GM19455 (cell line): ENCODE results near the gene PIAS1.
A peak's percentile ranks its signal among the peaks of the same experiment; 100 is the strongest.
"Not testable (repeated sequence)": the region's sequence is repeated elsewhere in the genome, so short reads cannot be mapped to it uniquely, and the experiment has no call there.

Experiments used
- ATAC-seq: cut with Tn5 transposase; IDR thresholded peaks from one replicate; pipeline ENCODE4 v1.9.1; 2021; ENCODE audit not compliant: unreplicated experiment

Gene PIAS1

DNA sequence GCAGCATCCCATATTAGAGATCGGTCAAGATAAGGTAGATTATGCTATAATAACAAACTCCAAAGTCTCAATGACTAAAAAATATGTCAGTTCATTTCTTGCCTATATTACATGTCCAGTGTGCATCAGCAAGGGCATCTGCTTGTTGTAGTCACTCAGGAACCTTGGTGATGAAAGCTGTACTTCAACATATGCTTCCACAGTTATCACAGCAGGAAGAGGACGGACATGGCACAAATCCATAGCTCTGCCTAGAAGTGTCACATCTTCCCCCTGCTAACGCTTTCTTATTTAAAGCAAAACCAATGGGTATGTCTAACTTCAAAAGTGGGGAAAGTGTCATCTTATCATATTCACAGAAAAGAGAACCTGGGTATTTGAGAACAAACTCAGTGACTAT, 20.0 kb upstream of the PIAS1 start:
- ATAC-seq: no peak

DNA sequence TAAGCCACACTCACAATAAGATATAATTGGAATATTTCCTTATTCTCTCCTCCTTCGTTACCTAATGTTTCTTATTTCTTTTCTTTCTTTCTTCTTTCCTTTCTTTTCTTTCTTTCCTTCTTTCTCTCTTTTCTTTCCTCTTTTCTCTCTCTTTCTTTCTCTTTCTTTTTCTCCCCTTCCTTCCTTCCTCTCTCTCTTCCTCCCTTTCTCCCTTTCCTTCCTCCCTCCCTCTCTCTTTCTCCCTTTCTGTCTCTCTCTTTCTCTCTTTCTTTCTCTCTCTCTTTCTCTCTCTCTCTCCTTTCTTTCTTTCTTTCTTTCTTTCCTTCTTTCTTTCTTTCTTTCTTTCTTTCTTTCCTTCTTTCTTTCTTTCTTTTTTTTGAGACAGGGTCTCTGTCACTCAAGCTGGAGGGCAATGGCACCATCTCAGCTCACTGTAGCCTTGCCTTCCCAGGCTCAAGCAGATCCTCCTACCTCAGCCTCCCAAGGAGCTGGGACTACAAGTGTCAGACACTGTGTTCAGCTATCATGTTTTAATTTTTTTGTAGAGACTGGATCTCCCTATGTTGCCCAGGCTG, 19.3 kb upstream of the PIAS1 start:
- ATAC-seq: no peak

DNA sequence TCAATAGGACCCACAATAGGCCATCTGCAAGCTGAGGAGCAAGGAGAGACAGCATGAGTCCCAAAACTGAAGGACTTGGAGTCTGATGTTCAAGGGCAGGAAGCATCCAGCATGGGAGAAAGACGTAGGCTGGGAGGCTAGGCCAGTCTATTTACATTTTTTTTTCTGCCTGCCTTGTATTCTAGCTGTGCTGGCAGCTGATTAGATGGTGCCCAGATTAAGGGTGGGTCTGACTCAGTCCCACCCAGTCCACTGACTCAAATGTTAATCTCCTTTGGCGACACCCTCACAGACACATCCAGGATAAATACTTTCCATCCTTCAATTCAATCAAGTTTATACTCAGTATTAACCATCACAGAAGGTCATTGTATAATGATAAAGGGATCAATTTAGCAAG, 15.9 kb upstream of the PIAS1 start:
- ATAC-seq: no peak

DNA sequence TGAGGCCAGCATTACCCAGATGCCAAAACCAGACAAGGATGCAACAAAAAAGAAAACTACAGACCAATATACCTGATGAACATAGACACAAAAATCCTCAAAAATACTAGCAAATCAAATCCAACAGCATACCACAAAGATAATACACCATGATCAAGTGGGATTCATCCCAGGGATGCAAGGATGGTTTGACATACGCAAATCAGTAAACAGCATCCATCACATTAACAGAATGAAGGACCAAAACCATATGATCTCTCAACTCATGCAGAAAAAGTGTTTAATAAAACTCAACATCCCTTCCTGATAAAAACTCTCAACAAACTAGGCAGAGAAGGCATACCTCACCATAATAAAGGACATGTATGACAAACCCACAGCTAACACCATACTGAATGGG, 14.0 kb upstream of the PIAS1 start:
- no peak for ATAC-seq

DNA sequence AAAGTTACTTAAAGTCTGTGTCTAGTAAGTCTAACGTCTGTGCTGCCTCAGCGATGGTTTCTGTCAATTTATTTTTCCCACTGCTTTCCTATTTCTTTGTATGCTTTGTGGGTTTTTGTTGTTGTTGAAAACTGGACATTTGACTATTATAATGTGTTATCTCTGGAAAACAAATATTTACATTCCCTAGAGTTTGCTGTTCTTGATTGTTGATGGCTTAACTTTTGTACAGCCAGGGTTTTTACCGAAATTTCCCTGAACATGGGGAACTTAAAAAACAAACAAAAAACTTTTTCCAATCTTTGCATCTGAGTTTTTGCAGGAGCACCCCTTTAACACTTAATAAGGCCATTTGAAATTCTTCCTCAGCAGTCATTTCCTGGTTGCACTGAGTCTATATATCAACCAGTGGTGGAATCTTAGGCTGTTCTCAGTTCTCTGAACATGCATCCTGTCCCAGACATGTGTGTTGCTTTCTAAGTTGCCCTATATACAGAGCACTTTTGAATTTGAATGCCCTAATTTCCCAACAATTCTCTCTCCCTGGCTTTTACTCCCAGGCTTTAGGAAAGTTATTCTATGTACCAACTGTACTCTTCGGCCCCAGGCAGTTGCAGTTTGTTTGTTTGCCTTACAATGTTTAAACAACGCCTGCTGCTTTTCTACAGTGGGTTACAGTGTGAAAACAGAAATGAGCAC, 11.8 kb upstream of the PIAS1 start:
- ATAC-seq: no peak

DNA sequence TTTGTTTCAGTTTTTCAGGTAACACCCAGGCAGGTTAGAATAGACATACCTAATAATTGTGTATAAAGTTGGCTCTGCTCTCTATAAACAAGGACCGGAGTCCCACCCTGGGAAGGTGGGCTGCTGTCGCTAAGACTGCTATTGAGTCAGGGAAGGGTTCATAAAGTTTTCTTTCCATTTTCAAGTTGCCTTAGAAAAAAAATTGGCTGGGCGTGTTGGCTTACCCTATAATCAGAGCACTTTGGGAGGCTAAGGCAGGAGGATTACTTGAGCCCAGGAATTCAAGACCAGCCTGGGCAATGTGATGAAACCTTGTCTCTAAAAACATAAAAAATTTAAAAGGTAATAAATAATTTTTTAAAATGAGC, 11.3 kb upstream of the PIAS1 start:
- no peak for ATAC-seq

DNA sequence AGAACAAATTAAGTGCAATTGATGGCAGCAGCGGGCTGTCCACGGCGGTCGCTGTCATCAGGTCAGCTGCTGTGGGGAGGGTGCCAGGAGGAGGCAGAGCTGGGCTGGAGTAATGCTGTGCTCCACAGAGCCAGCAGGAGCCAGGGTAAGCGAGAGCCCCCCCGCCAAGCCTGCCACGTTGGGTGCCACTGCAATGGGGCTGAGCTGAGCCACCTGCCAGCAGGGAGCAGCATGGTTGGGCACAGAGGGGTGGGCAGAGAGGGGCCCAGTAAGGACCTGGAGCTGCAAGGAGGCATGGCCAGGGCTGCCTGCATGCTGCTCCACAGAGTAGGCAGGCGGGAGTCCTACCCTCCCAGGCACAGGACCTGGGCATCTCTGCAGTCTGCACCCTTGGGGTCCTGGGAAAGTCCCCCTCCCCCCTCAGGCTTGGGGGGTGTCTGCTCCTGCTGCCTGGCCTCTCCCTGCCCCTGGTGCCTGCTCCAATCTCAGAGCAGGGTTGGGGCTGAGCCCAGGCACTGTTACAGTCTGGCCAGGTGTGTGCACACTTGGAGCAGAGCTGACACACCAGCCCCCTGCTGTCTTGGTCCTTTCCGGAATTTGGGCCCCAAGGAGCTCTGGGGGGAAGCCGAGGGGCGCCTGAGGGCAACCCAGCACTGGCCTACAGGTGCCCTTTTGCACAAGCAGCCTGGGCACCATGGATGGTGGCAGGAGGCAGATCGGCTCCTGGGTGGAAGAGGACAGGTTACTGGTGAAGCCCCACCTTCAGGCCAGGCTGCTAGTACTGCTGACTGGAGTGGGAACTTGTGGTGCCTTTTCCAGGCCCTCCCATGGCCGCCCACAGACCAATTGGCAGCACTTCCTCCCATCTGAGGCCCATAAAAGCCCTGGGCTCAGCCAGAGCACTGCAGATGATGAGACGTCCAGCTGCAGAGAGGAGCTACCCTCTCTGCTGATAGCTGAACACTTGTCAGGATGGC, 8.5 kb upstream of the PIAS1 start:
- ATAC-seq: no peak

DNA sequence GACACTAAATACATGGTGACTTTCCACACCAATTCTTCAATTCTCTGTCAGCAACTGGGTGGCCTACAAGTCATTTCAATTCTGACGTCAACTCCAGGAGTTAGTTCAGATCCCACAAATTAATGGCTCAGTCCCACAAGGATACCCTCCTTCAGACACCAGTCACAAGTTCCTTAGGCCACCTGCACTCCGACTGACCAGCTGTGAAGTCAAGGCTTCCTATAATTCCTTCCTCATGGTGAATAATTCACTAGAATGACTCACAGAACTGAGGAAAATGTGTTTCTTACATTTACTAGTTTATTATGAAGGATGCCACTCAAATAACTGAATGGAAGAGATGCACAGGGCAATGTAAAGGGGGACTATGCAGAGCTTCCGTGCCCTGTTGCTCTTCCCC, 6.3 kb upstream of the PIAS1 start:
- no peak for ATAC-seq

DNA sequence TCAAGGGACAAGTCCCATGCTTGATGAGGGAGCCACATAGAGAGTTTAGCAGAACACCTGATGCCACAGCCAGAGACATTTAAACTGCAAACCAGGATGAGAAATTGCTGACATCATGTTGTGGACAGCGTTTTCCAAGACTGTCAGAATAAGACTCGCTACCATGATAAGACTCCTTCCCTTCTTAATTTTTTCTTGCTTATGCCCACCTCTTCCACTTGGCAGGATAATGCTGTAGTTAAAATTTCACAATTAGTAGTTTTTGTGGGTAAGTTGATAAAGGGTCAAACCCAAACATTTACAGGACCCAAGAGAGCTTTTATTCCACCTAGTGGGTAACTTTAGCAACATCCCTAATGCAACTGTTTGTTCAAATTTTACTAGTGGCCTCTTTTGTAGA, 3.0 kb upstream of the PIAS1 start:
- no peak for ATAC-seq

DNA sequence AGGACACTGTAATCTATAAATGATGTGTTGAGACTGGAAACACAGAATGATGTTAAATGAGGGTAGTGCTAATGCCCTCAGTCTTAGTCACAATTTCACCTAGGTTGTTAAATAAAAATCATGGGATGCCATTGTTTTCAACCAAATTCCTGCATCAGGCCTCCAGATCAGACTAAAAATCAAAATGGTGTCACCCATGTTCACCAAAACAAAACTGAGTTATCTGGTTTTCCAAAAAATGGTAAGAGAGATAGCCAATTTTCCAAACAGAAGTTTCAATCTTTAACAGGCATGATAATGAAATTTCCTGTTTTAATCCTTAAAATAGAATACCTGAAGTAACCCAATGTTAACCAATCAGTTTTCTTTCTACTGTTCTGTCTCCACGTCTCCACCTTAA, 2.2 kb upstream of the PIAS1 start:
- ATAC-seq: no peak

DNA sequence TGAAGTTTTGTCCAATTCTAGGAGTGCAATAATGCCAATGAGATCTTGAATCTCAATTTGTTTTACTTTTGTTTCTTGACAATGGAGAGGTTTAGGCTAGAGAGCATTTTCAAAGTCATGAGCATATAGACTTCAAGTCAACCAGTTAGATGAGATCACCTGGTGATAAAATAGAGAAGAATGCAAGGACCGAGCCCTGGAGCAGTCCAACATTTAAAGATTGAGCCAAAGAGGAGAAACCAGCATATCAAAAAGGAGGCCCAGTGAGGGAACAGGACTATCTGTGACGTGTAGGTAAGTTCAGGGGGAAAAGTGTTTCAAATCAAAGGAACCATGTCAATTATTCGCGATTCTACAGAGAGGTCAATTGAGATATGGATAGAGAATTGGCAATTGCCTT, 1.7 kb upstream of the PIAS1 start:
- no peak for ATAC-seq

DNA sequence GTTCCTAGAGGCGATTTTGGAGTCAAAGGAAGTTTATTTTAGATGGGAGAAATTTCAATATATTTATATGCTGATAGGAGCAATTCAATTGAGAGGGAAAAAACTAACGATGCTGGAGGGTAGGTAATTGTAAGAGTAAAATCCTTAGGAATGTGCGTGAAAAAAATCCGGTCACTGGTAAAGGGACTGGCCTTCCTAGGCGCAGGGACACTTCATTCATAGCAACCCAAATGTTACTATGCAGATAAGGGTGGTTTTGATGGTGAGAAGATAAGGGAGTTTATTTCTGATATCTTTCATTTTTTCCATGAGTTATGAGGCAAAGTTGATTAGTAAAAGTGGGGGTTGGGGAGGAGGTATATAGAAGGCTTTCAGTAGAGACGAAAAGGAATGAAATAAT, 1.1 kb upstream of the PIAS1 start:
- no peak for ATAC-seq

DNA sequence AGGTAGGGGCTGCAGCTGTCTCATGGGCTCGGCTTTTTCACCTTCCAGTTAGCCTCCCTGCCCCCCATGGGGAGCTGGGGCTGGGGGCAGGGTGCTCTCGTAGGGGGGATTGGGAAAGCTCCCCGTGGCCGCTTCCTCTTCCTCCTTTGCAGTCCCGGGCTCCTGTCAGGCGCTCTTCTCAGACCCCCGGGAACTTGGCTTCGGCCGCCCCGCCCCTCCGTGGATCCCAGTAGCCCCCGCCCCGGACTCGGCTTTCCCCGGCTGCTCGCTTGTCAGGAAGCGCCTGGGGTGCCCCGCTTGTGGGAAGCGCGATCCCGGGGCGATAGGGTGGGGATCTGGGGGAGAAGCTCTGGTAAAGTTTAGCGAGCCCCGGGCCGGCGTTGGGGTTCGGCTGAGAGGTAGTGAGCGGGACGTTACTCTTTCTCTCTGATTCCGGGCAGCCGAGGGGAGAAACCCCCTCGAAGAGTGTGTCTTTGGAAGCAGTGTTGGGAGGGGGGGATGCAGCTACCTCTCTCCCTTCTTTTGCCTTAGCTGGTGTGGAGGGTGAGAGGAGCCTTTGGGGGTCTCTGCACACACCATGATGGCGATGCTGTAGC, 611 bp downstream of the PIAS1 start:
- ATAC-seq: no peak

DNA sequence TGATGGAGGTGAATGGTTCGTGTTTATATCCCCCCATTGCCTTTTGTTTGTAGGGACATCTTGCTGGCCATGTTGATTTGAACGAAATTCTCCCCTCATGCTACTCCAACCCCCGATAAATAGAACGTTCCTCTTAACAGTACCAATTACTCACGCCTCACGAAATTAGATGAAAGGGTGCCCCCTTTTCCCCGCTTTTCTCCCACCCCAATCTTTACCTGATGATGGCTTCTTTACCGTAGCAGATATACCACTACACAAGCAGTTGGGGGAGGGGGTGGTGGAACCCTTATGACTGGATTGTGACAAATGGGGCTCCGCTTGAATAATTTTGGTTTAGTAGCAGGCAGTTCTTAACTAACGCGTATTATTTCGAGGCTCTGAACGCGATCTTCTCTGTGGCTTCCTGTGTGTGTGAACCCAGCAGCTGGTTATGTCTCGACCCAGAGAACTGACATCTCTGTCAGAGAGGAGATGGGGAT, 1.1 kb downstream of the PIAS1 start:
- peak; percentile 41 for ATAC-seq

DNA sequence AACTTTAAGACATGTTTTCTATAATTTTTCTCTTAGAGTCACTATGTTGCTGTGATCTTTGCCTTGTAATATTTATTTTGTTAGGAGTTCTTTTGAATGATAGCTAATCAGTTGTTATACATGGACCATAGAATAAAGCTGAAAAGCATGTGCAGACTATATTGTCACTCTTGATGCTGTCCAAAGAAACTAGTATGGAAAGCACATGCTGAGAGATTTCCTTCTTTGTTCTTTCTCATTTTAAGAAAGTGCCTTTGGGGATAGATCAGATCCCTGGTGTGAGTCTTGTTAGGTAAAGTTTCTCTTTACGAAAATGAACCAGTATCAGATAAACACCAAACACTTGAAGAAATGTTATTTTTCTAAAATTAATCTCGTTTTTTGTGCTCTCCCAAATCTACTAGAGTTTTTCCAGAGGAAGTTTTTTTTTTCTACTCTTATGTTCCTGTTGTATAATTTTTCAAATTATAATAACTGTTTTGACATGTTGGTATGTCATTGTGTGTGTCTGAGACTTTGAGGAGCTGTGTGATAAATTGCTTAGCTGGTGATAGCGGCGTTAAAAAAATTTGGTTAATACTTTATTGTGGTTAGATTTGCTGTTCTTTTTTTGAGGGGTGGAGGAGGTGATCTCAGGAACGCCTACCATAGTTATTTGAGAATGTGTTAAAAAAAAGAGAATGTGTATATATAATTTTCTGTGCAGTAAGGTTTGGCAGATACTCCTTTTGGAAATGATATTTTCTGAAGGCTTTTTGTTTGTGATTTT, 2.2 kb downstream of the PIAS1 start:
- no peak for ATAC-seq

DNA sequence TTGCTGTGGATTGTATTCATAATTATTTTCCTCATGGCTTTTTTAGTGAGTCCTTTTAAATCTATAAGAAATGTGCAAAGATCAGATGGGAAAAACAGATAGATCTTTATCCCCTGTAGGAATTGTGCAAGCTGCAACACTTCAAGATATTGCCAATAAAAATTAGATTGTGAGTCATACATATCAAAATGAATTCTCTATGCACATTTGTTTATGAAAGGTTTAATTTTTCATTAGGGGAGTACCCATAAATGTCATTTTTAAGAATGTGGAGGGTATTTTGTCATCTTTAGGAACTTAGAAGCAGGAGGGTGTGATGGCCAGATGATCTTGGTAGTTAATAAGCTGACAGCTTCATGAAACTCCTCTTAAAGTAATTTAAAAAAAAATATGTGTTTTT, 2.9 kb downstream of the PIAS1 start:
- no peak for ATAC-seq

DNA sequence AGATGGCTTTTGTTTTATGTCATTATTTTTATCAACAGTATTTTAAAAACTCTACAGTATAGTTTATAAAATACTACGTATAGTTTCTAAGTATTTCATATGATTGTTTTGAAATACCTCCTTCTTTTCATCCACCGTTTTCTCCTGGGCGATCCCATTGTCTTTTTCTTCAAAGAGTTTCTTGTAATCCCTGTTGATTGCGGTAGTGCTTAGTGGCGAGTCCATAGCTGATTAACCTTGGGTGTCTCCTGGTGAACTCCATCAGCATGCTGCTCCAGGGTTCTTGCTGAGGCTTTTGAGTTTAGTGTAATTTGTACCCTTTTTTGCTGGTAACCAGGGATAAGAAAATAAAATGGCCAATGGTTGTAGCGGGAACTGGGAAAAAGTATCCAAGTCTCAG, 3.6 kb downstream of the PIAS1 start:
- no peak for ATAC-seq

DNA sequence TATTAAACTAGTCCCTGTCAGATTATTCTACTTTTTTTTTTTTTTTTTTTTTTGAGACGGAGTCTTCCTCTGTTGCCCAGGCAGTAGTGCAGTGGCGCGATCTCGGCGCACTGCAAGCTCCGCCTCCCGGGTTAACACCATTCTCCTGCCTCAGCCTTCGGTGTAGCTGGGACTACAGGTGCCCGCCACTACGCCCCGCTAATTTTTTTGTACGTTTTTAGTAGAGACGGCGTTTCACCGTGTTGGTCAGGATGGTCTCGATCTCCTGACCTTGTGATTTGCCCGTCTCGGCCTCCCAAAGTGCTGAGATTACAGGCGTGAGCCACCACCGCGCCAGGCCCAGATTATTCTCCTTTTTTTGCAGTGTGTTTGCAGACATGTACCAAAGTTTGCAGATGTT, 4.9 kb downstream of the PIAS1 start:
- ATAC-seq: not testable (repeated sequence)

DNA sequence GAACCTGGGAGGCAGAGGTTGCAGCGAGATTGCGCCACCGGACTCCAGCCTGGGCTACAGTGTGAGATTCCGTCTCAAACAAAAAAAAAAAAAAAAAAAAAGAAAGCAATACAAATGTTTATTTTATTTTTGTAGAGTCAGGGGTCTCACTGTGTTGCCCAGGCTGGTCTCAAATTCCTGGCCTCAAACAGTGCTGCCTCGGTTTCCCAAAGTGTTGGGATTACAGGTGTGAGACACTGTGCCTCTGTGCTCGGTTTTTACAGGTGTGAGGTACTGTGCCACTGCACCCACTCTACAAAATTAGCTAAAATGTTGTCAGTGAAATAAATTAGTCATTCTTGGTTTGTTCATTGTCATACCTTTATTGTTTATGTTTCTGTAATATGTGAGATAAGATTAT, 5.5 kb downstream of the PIAS1 start:
- ATAC-seq: no peak

DNA sequence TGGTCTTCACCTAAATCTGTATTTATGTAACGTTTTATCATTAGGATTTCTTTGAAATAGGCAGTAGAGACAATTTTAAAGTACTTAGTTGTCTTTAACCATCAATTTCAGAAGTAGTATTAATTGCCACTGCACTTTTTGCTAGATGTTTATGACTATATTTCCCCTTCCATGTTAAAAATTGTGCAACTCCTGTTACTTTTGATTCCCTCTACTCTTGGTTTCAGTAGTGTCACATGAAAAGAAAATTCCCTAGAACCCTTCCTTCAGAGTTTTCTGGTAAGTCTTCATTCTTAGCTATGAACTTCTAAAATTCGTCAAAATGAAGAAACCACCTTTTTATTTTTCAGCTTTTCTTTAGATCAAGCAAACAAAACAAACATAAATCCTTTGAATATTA, 7.1 kb downstream of the PIAS1 start:
- no peak for ATAC-seq

DNA sequence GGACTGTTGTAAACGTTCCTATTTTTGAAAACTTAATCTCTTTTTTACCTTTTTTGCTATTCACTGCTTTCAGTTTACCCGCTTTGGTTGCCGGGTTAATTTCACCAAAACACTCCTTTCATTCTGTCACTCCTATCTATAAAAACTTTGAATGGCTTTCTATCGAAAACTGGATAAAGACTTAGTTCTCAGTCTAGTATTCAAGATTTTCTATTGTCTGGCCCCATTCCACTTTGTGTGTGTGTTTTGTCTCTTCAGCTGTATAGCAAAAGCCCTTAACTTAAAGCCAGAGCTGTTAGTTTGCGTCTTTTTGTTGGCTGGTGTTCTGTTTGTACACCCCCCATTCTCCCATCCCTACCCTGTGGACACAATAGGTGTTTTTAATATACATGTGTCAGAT, 7.5 kb downstream of the PIAS1 start:
- no peak for ATAC-seq
